WERI-Rb-1 (cell line): ENCODE data around the gene MRPL16.
"Not testable (repeated sequence)": the region's sequence is repeated elsewhere in the genome, so short reads cannot be mapped to it uniquely, and the experiment has no call there.

Source experiments
- DNase-seq: peaks from one replicate; pipeline ENCODE4 v3.0.0-alpha.2; 2020
- H3K27ac ChIP-seq: fragments of 250-450 bp; sonication (Bioruptor Pico); 2 replicates; pipeline ENCODE4 v1.5.1; 2020; ENCODE audit warnings: mild to moderate bottlenecking, moderate library complexity
- H3K27me3 ChIP-seq: fragments of 250-450 bp; sonication (Bioruptor Pico); 2 replicates; pipeline ENCODE4 v1.5.1; 2021; ENCODE audit warnings: mild to moderate bottlenecking, low read depth, moderate library complexity; ENCODE audit not compliant: insufficient read depth, severe bottlenecking
- H3K36me3 ChIP-seq: fragments of 250-450 bp; sonication (Bioruptor Pico); 2 replicates; pipeline ENCODE4 v1.5.1; 2020; ENCODE audit warnings: mild to moderate bottlenecking, moderate library complexity
- H3K4me3 ChIP-seq: 2 replicates; pipeline ENCODE4 v1.5.1; 2011; ENCODE audit warnings: low read depth, mild to moderate bottlenecking, control low read depth, low read length
- H3K9me3 ChIP-seq: fragments of 250-450 bp; sonication (Bioruptor Pico); 2 replicates; pipeline ENCODE4 v1.5.1; 2021; ENCODE audit warnings: mild to moderate bottlenecking, moderate library complexity; ENCODE audit not compliant: severe bottlenecking
- TF ChIP-seq, protein P1 (sequence below): IDR thresholded peaks from 2 replicates; pipeline ENCODE4 v1.5.1; 2011; ENCODE audit warnings: low read depth, mild to moderate bottlenecking, control low read depth, inconsistent platforms, low read length

Gene MRPL16

DNA sequence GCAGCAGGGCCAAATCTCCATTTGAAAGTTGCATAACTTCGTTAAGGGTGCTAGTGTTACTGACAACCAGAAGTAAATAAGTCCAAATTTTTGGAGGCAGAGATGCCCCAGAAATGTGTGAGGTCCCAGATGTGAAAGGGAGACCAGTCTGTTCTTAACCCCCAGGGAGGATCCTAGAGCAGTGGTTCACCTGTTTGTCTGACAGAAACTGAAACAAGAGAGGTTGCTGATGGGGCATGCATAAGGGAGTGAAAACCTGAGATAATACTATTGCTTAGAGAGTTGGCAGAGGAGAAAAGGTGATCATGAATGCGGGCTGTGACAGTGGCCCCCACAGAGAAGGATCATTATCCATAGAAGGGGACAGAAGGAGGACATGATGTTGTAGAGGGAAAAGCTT, 30.9 kb upstream of the MRPL16 start:
- 0 out of 2 replicates have a peak, but pooled peaks cover 2% of the 10 kb centered on the region for H3K36me3 ChIP-seq
- H3K27ac ChIP-seq, result no peak overlapping the region
- H3K4me3 ChIP-seq, result no peak overlapping the region
- no peaks in the 10 kb centered on the region for H3K9me3 ChIP-seq
- no peaks in the 10 kb centered on the region for H3K27me3 ChIP-seq
- no peak for DNase-seq
- TF ChIP-seq, protein P1, sequence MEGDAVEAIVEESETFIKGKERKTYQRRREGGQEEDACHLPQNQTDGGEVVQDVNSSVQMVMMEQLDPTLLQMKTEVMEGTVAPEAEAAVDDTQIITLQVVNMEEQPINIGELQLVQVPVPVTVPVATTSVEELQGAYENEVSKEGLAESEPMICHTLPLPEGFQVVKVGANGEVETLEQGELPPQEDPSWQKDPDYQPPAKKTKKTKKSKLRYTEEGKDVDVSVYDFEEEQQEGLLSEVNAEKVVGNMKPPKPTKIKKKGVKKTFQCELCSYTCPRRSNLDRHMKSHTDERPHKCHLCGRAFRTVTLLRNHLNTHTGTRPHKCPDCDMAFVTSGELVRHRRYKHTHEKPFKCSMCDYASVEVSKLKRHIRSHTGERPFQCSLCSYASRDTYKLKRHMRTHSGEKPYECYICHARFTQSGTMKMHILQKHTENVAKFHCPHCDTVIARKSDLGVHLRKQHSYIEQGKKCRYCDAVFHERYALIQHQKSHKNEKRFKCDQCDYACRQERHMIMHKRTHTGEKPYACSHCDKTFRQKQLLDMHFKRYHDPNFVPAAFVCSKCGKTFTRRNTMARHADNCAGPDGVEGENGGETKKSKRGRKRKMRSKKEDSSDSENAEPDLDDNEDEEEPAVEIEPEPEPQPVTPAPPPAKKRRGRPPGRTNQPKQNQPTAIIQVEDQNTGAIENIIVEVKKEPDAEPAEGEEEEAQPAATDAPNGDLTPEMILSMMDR, result no peak

DNA sequence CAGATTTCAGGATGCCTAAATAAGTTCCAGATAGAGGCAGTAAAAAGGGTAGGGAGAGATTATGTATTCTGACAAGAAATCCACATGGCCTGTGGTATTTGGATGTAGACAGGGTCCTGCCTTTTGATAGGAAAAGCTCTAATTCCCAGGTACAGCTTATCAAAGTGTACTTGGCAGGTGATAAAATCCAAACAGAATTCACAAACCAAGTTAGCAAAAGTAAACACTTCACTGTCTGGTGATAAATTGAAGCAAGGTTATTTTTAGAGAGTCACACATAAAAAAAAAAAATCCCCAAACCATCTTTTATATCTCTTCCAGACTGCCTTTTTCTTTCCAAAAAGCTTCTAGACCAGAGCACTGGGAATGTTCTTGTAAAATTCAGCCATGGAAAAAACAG, 29.0 kb upstream of the MRPL16 start:
- no peak for DNase-seq
- TF ChIP-seq, protein P1, result no peak
- Histone ChIP-seq H3K27ac (no peak overlapping the region), H3K4me3 (no peak overlapping the region), H3K9me3 (no peaks in the 10 kb centered on the region), H3K27me3 (no peaks in the 10 kb centered on the region), H3K36me3 (0 out of 2 replicates have a peak, but pooled peaks cover 2% of the 10 kb centered on the region)

DNA sequence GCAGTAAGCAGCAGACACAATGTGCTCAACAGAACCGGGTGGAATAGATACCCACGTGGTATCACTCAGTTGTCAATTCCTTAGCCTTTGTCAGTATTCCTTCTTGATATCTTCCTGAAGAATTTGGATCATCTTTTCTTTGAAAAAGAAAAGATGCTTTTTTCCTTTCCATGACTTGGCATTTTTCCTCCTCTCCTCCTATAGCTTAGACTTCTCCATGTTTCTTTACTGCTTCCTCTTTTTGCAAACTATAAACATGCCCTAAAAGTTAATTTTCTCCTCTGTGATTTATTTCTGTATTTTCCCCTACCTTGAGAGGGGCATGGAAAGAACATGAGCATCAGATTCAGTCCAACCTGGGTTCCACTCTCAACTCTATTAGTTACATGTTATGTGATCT, 23.0 kb upstream of the MRPL16 start:
- TF ChIP-seq, protein P1, result no peak
- no peaks in the 10 kb centered on the region for H3K9me3 ChIP-seq
- H3K4me3 ChIP-seq, result no peak overlapping the region
- H3K27ac ChIP-seq, result no peak overlapping the region
- no peaks in the 10 kb centered on the region for H3K27me3 ChIP-seq
- H3K36me3 ChIP-seq, result 0 out of 2 replicates have a peak, but pooled peaks cover 2% of the 10 kb centered on the region
- no peak for DNase-seq

DNA sequence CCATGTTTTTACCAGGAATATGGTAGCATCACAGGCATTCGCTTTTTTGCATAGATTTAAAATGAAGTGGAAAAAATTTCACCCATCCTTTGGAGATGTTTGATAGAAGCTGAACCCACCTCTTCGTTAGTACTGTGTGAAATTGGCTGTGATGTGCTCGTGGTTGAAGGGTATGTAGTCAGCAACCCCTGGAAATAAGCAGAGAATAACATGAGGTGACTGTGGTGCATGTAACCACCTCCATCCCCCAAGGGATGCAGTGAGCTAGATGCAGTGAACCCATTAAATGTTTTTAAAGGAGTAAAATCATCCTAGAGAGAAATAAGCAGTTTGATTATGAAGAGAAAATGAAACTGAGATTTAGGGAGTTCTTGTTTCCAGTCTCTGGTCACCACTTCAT, 18.8 kb upstream of the MRPL16 start:
- Histone ChIP-seq H3K27ac (no peak overlapping the region), H3K4me3 (no peak overlapping the region), H3K36me3 (no peaks in the 10 kb centered on the region), H3K27me3 (no peaks in the 10 kb centered on the region), H3K9me3 (no peaks in the 10 kb centered on the region)
- TF ChIP-seq, protein P1, result no peak
- DNase-seq, result no peak

- H3K36me3 ChIP-seq, result no peaks in the 10 kb centered on the region
- DNase-seq, result peak; percentile 46
- H3K9me3 ChIP-seq, result no peaks in the 10 kb centered on the region
- H3K27ac ChIP-seq, result no peak overlapping the region
- H3K27me3 ChIP-seq, result no peaks in the 10 kb centered on the region
- no peak overlapping the region for H3K4me3 ChIP-seq
- TF ChIP-seq, protein P1, result peak; percentile 56
These were observed 12.5 kb upstream of the MRPL16 start for GRCh38 chr11:59822989-59823566.

DNA sequence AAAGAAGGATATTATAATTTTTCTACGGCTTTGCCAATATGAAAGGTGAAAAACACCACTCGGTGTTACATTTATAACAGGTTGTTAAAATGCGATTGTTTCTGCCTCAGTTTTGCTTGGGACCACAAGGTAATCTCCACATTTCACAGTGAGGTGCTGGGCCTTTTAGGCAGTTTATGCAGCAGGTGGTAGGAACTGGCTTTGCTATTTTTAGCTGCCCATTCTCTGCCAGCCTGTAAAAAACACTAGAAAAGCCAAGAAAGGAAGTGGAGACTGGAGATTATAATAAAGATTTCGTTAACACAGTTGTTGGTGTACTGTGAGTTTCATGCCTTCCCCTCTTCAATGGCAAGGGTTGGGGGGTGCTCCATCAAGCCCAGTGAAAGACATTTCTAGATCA, 8.0 kb upstream of the MRPL16 start:
- Histone ChIP-seq H3K27me3 (no peaks in the 10 kb centered on the region), H3K27ac (no peak overlapping the region), H3K36me3 (no peaks in the 10 kb centered on the region), H3K9me3 (no peaks in the 10 kb centered on the region), H3K4me3 (no peak overlapping the region)
- DNase-seq, result no peak
- TF ChIP-seq, protein P1, result no peak

GRCh38 chr11:59816434-59816833, 5.9 kb upstream of the MRPL16 start:
- DNase-seq, H3K4me3 ChIP-seq: not testable (repeated sequence)

More at GRCh38 chr11:59816434-59816833, 5.9 kb upstream of the MRPL16 start:
- H3K27ac ChIP-seq, H3K36me3 ChIP-seq, H3K9me3 ChIP-seq, H3K27me3 ChIP-seq: not testable (repeated sequence)
